GM21619 (cell line): ENCODE data around the gene ZNF789.
"Not testable (repeated sequence)": the region's sequence is repeated elsewhere in the genome, so short reads cannot be mapped to it uniquely, and the experiment has no call there.

Source experiments
- ATAC-seq: cut with Tn5 transposase; IDR thresholded peaks from one replicate; pipeline ENCODE4 v1.9.1; 2021; ENCODE audit not compliant: unreplicated experiment

The ZNF789 gene

DNA sequence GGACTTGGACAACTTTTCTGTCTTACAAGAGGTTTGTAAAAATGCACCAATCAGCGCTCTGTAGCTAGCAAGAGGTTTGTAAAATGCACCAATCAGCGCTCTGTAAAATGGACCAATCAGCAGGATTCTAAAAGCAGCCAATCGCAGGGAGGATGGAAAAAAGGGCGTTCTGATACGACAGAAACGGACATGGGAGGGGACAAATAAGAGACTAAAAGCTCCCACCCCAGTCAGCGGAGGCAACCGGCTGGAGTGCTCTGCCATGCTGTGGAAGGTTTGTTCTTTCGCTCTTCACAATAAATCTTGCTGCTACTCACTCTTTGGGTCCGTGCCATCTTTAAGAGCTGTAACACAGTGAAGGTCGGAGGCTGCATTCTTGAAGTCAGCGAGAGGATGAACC is 28.5 kb downstream of the ZNF789 start:
- not testable (repeated sequence) for ATAC-seq

DNA sequence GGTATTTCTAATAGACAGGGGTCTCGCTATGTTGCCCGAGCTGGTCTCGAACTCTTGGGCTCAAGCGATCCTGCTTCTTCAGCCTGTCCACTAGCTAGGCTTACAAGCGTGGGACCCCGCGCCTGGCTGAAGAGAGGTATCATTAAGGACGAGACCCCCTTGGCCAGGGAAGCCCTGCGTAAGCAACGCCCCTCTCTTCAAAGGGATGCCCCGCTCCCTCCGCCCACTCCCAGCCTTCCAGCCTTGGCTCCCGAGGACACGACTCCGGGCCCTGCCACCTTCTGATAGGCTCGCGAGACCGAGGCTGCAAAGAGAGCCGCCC is 31.6 kb downstream of the ZNF789 start:
- ATAC-seq: no peak

DNA sequence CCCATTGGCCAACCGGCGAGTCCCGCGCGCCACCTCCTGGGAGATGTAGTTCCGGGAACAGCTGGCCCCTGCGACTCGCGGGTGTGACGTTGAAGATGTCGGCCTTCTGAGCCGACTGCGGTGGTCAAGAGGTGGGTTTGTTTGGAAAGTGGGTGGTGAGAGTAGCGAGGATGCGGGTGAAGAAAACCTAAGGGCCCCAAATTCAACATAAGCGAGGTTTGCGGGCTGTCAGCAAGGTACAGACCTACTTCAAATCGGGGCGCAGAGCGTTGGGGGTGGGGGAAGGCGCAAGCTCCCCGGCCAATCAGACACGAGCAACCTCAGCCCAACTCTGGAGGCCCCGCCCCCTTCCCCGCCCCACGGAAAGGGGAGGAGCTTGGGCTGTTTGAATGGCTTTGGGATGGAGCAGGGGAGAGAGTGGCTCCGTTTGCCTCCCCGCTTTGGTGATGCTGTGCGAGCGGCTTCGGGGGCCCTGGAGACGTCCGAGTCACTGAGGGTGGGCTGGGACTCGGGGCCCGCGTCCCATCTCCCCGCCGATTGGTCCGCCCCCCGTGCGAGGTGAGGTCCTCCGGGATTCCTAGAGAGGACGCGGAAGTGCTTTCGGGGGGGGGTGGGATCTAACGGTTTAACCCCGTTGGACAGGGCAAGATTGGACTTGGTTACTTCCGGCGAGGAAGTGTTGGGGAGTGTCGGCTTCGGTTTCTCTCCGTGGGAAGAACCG is 32.1 kb downstream of the ZNF789 start, which contains the start of gene ZKSCAN5:
TSS of gene ZKSCAN5 (plus strand) at position 60 of the 721 bp plus-strand sequence. CDS start 1,383 bp downstream, outside the sequence.
- peak; percentile 77 for ATAC-seq

DNA sequence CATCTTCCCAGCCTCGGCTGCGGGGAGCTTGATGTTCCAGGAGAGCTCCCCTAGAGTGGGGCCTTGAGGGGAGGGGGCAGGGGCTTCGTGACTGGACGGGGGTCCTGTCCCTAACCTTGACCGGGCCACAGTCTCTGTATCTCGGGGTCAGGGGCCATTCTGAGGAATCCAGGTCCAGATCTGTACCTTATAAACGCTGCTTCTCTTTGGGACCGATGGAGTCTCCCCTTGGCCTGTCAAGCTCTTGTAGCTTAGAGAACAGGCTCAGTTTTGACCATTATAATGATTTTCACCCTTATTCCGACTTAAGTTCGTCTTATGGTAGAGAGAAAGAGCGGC is 32.6 kb downstream of the ZNF789 start:
- ATAC-seq: peak; percentile 6

DNA sequence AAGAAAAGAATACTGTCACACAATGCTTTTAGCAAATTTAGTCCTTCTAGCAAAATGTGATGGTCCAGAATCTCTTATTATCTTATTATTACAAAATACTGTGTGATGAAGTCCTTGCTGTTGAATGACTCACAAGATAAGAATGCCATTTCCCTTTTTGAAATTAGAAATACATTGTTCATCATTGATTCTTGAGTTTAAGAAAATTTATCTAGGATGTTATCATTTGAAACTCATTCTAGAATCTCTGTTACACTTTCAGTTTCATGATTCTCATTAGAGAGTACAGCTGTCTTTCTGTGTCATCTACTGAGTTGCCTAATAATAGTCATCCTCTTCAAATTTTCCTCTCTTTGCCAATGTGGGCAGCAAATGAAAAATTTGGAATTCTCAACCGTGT is 41.4 kb downstream of the ZNF789 start:
- no peak for ATAC-seq

DNA sequence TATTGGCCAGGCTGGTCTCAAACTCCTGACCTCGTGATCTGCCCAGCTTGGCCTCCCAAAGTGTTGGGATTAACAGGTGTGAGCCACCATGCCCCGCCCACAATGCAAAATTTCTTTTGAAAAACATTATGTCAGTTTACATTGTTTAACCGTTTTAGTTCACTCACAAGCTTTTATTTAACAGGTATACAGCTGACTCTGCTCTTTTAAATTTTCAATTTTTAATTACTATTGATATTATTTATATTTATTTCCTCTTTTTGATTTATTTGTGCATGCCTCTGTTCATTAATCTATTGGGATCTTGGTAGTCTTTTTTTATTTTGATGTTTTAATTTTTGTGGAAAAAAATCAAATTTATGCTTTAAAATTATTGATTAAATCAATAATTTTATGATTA is 48.7 kb downstream of the ZNF789 start:
- no peak for ATAC-seq

DNA sequence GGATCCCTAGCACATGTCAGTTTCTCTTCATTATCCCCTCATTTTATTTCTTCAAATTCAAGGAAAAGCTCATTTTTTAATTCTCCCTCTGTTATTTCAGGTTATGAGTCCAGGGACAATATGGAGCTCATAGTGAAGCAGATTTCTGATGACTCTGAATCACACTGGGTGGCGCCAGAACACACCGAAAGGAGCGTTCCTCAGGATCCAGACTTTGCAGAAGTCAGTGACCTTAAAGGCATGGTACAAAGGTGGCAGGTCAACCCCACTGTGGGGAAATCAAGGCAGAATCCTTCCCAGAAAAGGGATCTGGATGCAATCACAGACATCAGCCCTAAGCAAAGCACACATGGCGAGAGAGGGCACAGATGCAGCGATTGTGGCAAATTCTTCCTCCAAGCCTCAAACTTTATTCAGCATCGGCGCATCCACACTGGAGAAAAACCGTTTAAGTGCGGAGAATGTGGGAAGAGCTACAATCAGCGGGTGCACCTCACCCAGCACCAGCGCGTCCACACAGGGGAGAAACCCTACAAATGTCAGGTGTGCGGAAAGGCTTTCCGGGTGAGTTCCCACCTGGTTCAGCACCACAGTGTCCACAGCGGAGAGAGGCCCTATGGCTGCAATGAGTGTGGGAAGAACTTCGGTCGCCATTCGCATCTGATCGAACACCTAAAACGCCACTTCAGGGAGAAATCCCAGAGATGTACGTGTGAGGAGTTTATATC is 53.2 kb downstream of the ZNF789 start:
- no peak for ATAC-seq

DNA sequence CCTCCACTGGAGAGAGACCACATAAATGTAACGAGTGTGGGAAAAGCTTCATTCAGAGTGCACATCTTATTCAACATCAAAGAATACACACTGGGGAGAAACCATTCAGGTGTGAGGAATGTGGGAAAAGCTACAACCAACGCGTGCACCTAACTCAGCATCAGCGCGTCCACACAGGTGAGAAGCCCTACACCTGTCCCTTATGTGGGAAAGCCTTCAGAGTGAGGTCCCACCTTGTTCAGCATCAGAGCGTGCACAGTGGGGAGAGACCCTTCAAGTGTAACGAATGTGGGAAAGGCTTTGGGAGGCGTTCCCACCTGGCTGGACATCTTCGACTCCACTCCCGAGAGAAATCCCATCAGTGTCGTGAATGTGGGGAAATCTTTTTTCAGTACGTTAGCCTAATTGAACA is 58.7 kb downstream of the ZNF789 start:
- no peak for ATAC-seq

DNA sequence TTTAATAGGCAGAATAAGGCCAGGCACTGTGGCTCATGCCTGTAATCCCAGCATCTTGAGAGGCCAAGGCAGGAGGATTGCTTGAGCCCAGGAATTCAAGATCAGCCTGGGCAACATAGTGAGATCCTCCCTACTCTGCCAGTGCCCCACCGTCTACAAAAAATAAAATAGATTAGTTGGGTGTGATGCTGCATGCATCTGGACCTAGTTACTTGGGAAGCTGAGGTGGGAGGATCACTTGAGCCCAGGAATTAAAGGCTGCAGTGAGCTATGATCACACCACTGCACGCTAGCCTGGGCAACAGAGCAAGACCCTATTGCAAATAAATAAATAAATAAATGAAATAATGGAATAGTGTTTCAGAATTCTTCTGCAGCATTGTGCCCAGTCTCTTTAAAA is 63.0 kb downstream of the ZNF789 start:
- no peak for ATAC-seq
